Testis (tissue), 2 donors: ENCODE data around the gene TMED10.

ENCODE experiments used
- CTCF ChIP-seq, 3 experiments: fragments of 450-650 bp in 2 of 3; fragments of 200-600 bp in 1 of 3; sonication (generic) in 1 of 3; IDR thresholded peaks; one replicate each; pipeline ENCODE4 v1.5.1; 2016 to 2019; ENCODE audit warnings: antibody characterized with exemption in 3 of 3, mild to moderate bottlenecking in 2 of 3, moderate library complexity in 1 of 3
- POLR2A ChIP-seq: fragments of 450-650 bp; IDR thresholded peaks from one replicate; pipeline ENCODE4 v1.6.1; 2017; ENCODE audit warnings: antibody characterized with exemption, mild to moderate bottlenecking, moderate library complexity

DNA sequence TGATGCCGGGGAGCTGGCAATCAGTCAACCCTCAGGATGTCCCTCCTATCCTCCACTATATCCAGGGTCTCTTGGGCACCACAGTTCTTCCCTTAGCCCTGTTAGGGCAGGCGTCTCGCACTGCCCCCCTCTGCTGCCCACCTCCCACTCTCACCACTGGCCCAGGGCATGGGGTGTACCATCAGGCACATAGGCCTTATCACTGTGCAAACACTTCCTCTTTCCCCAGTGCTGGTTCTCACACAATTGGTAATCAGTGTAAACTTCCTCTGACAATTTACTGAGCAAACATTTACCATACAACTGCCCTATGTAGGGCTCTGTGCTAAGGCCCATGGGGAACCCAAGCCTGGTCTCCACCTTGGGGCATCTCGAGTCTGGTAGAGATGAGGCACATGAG is 20.1 kb upstream of the TMED10 start:
- TF ChIP-seq CTCF (IDR thresholded peaks at IDR 0.05) (no peak), POLR2A (no peak)
